Muscle layer of duodenum (tissue), 2 donors: ENCODE data around the gene SSH3.

Experiments used
- H3K27ac ChIP-seq: one replicate; pipeline ENCODE4 v1.7.0; 2013; ENCODE audit warnings: mild to moderate bottlenecking, low read length
- H3K27me3 ChIP-seq: one replicate; pipeline ENCODE4 v1.7.0; 2013; ENCODE audit warnings: low read depth, mild to moderate bottlenecking, control low read depth, low read length
- H3K36me3 ChIP-seq, 2 donors: one replicate each; pipeline ENCODE4 v1.7.0; 2013; ENCODE audit warnings: low read length in 2 of 2, control low read depth in 1 of 2, mild to moderate bottlenecking in 1 of 2; ENCODE audit not compliant: insufficient read depth in 2 of 2, control insufficient read depth in 1 of 2
- H3K4me1 ChIP-seq, 2 donors: one replicate each; pipeline ENCODE4 v1.7.0; 2013; ENCODE audit warnings: low read length in 2 of 2, mild to moderate bottlenecking in 2 of 2, control low read depth in 1 of 2, moderate library complexity in 1 of 2; ENCODE audit not compliant: insufficient read depth in 2 of 2, control insufficient read depth in 1 of 2
- H3K4me3 ChIP-seq, 2 donors: one replicate each; pipeline ENCODE4 v1.7.0; 2013; ENCODE audit warnings: low read length in 2 of 2, low read depth in 1 of 2, mild to moderate bottlenecking in 1 of 2
- H3K9me3 ChIP-seq, 2 donors: one replicate each; pipeline ENCODE4 v1.7.0; 2013; ENCODE audit warnings: low read length in 2 of 2, control low read depth in 1 of 2, mild to moderate bottlenecking in 1 of 2; ENCODE audit not compliant: control insufficient read depth in 1 of 2
- donor health status: healthy.

SSH3 gene

GRCh38 chr11:67347964-67348749, 44.8 kb downstream of the SSH3 start:
- no peak overlapping the region for H3K27ac ChIP-seq
- no peaks in the 10 kb centered on the region for H3K9me3 ChIP-seq
- H3K27me3 ChIP-seq, result no peaks in the 10 kb centered on the region
- H3K4me1 ChIP-seq, result peaks cover 10% of the 10 kb centered on the region in 2 donors
- no peak overlapping the region for H3K4me3 ChIP-seq
- peaks cover 3% of the 10 kb centered on the region in 2 donors for H3K36me3 ChIP-seq

GRCh38 chr11:67349036-67349435, 45.7 kb downstream of the SSH3 start:
- Histone ChIP-seq H3K4me3 (no peak overlapping the region), H3K27me3 (no peaks in the 10 kb centered on the region), H3K9me3 (no peaks in the 10 kb centered on the region), H3K36me3 (peaks cover 3 to 8% of the 10 kb centered on the region in 2 donors), H3K4me1 (peaks cover 11 to 13% of the 10 kb centered on the region in 2 donors), H3K27ac (no peak overlapping the region)

GRCh38 chr11:67349457-67349856, 46.1 kb downstream of the SSH3 start:
- H3K36me3 ChIP-seq, result peaks cover 3 to 11% of the 10 kb centered on the region in 2 donors
- H3K27ac ChIP-seq, result no peak overlapping the region
- H3K4me3 ChIP-seq, result no peak overlapping the region
- peaks cover 16 to 17% of the 10 kb centered on the region in 2 donors for H3K4me1 ChIP-seq
- H3K9me3 ChIP-seq, result no peaks in the 10 kb centered on the region
- no peaks in the 10 kb centered on the region for H3K27me3 ChIP-seq

GRCh38 chr11:67349928-67350465, 46.7 kb downstream of the SSH3 start:
- Histone ChIP-seq H3K4me3 (no peak overlapping the region), H3K9me3 (no peaks in the 10 kb centered on the region), H3K27ac (no peak overlapping the region), H3K4me1 (peaks cover 21 to 22% of the 10 kb centered on the region in 2 donors), H3K36me3 (peaks cover 3 to 11% of the 10 kb centered on the region in 2 donors), H3K27me3 (no peaks in the 10 kb centered on the region)

GRCh38 chr11:67351275-67352005, 48.1 kb downstream of the SSH3 start:
- Histone ChIP-seq H3K27me3 (no peaks in the 10 kb centered on the region), H3K36me3 (peaks cover 3 to 11% of the 10 kb centered on the region in 2 donors), H3K4me3 (no peak overlapping the region), H3K27ac (peak overlapping the region; percentile 81), H3K4me1 (peaks cover 26 to 32% of the 10 kb centered on the region in 2 donors), H3K9me3 (no peaks in the 10 kb centered on the region)

- Histone ChIP-seq H3K4me3 (peak overlapping the region; percentile 80 to 81), H3K4me1 (peaks cover 32 to 36% of the 10 kb centered on the region in 2 donors)
These were observed 49.4 kb downstream of the SSH3 start for GRCh38 chr11:67352546-67353316.

GRCh38 chr11:67353317-67354074, 50.2 kb downstream of the SSH3 start, which contains the start of gene POLD4:
POLD4 (minus strand) TSS chr11:67353546; CDS start chr11:67353399, 147 bp downstream.
- peak within 1 kb of the TSS; percentile 99 for H3K27ac ChIP-seq
- no peaks in the 10 kb centered on the region for H3K27me3 ChIP-seq
- peaks cover 32 to 42% of the 10 kb centered on the region in 2 donors for H3K4me1 ChIP-seq
- H3K36me3 ChIP-seq, result peaks cover 3 to 11% of the 10 kb centered on the region in 2 donors
- H3K9me3 ChIP-seq, result no peaks in the 10 kb centered on the region
- peak within 1 kb of the TSS; percentile 80 to 81 for H3K4me3 ChIP-seq

More at GRCh38 chr11:67352546-67353316, 49.4 kb downstream of the SSH3 start:
- Histone ChIP-seq H3K27ac (peak overlapping the region; percentile 99), H3K27me3 (no peaks in the 10 kb centered on the region), H3K9me3 (no peaks in the 10 kb centered on the region), H3K36me3 (peaks cover 3 to 11% of the 10 kb centered on the region in 2 donors)

- no peaks in the 10 kb centered on the region for H3K9me3 ChIP-seq
- H3K4me1 ChIP-seq, result peaks cover 32 to 42% of the 10 kb centered on the region in 2 donors
- peaks cover 3 to 11% of the 10 kb centered on the region in 2 donors for H3K36me3 ChIP-seq
- no peaks in the 10 kb centered on the region for H3K27me3 ChIP-seq
- H3K4me3 ChIP-seq, result peak overlapping the region; percentile 80 to 81
- H3K27ac ChIP-seq, result peak overlapping the region; percentile 99
These were observed 51.0 kb downstream of the SSH3 start for GRCh38 chr11:67354075-67355022.

GRCh38 chr11:67355023-67355793, 51.9 kb downstream of the SSH3 start:
- H3K36me3 ChIP-seq, result peaks cover 3 to 11% of the 10 kb centered on the region in 2 donors
- H3K4me1 ChIP-seq, result peaks cover 32 to 42% of the 10 kb centered on the region in 2 donors
- peak overlapping the region; percentile 99 for H3K27ac ChIP-seq
- H3K9me3 ChIP-seq, result no peaks in the 10 kb centered on the region
- peak overlapping the region in 1 of 2 donors; percentile 80 for H3K4me3 ChIP-seq
- no peaks in the 10 kb centered on the region for H3K27me3 ChIP-seq
